ENCODE results near the gene SEC14L5.
"Not testable (repeated sequence)": the region's sequence is repeated elsewhere in the genome, so short reads cannot be mapped to it uniquely, and the experiment has no call there.

Gene SEC14L5

DNA sequence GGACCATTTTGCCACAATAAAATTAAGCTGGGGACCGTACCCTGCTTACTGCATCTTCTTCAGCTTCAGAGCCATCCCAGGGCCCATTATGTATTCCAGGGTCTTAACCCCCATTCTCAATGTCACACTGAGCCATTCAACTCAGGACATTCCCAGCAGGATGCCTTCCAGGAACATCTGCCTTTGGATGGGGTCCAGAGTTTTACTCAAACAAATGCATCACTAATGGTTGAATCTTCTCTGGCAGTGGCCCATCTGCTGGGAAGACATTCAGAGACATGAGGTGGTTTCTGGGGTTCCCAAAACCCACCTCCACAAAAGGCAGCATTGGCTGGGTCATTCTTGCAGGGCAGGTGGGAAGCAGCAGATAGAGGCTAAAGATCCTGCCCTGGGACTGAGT is 3.4 kb upstream of the SEC14L5 start:
- DNase-seq (ENCODE audit: low read depth), result no peak

DNA sequence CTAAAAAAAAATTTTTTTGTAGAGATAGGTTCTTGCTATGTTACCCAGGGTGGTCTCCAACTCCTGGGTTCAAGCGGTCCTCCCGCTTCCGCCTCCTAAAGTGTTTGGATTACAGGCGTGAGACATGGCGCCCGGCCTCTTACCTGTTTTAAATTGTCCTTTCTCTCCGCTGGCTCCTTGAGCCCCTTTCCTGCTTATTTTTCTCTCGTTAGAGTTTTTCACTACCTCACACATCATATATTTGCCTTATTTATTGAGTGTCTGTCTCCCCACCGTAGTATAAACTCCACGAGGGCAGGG is 760 bp upstream of the SEC14L5 start:
- no peak for DNase-seq (ENCODE audit: low read depth)

DNA sequence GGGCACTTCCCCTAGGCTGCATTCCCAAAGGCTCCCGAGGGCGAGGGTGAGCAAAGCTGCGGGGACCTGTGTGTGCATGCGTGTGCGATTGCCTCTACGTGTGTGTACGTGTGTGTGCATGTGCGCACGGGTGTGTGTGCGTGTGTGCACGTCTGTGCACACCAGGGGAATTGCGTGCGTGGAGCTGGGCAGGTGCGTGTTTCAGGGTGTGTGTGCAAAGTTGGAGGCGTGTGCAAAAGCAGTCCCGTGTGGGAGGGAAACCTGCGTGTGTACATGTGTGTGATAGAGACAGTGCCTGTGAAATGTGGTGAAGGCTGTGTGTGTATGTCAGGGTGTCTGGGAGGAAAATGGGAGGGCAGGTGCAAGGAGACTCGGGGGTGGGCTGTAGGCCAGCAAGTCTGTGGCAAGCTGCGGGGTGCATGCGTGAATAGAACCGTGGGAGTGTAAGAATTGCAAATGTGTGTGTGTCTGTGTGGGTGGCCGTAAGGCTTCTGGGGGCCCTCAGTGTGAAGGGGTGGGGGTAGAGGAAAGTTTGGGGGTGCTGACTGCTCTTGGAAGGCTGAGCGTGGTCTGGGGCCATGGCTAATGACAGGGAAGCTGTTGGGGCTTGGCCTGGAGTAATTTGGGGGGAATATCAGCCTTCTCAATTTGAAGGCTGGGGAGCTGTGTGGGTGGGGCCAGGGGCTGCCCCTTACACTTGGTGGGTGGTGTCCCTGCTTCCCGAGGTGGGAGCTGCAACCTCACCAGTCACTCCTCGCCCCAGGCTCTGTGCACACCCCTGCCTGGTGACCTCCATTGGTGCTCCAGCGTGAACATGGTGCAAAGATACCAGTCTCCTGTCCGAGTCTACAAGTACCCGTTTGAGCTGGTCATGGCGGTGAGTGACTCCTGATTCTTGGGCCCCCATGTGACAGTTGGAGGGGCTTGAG is 644 bp downstream of the SEC14L5 start:
- no peak for DNase-seq (ENCODE audit: low read depth)

DNA sequence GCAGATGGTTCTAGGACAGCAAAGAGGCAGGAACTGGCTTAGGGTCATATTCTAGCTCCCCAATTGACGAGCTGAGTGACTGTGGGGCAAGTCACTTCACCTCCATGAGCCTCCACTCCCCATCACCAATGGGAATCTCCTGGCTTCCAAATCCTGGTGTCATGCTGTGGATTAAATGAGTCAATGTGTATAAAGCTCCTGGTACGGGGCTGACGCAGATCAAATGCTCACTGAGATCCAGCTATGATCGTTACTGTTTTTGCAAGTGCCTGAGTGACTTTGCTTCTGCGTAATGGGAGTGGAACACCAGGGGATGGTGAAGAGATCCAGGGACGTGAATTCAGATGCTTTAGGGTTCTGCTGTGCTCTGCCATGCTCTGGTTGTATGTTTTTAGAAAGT is 2.4 kb downstream of the SEC14L5 start:
- no peak for DNase-seq (ENCODE audit: low read depth)

- DNase-seq (ENCODE audit: low read depth), result no peak
These were observed 4.6 kb downstream of the SEC14L5 start for GRCh38 chr16:4962716-4963115.

- not testable (repeated sequence) for DNase-seq (ENCODE audit: low read depth)
These were observed 5.4 kb downstream of the SEC14L5 start for GRCh38 chr16:4963527-4963926.

DNA sequence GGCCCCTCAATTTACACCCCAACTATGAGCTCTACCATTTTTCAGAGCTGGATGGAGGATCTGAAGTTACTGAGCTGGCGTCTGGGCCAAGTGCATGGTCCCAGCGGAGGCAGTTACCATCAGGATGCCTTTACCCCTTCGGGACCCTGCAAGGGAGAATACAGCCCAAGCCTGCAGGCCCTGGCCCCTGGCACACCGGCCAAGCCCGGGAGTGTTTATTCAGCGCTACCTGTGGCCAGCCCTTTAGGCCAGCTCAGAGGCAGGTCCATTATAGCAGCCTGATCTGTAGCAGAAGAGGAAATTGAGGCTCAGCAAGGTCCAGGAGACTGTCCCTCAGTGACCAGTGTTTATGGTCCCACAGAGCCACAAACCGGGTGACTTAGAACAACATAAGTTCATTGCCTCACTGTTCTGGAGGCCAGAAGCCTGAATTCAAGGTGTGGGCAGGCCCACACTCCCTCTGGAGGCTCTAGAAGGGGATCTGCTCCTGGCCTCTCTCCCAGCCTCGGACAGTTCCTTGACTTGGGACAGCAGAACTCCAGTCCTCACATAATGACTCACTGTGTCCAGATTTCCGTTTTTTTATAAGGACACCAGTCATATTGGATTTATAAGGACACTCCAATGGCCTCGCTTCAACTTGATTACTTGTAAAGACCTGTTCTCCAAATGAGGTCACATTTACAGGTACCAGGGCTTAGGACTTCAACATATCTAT is 8.8 kb downstream of the SEC14L5 start:
- DNase-seq (ENCODE audit: low read depth), result no peak

DNA sequence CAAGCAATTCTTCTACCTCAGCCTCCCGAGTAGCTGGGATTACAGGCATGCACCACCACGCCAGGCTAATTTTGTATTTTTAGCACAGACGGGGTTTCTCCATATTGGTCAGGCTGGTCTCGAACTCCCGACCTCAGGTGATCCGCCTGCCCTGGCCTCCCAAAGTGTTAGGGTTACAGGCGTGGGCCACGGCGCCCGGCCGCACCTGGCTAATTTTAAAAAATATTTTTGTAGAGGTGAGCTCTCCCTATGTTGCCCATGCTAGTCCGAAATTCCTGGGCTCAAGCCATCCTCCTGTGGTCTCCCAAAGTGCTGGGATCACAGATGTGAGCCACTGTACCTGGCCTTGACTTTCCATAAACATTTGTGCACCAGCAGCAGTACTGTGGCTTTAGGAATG is 10.1 kb downstream of the SEC14L5 start:
- DNase-seq (ENCODE audit: low read depth), result not testable (repeated sequence)

DNA sequence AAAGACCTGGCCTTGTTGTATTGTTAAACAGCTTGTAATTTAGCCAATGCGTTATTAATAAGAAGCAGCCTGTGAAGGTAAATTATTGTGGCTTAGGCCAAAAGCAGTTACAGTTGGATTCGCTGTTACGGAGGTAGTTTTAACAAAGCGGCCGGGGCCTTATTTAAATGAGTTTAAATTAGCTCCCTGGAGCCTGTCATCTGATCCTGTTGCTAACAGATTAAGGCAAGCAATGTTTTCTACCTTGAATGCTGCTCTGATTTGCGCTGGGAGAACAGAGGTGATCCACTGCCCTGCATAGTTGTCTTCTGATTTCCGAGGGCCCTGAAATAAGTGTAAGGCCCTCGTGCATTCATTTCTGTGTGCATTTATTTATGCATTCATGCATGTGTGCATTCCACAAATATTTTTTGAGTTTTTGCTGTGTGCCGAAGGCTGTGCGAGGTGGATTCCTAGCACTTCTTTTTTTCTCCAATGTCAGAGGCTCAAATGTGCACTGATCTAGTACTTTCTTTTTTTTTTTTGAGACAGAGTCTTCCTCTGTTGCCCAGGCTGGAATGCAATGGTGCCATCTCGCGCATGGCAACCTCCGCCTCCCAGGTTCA is 10.9 kb downstream of the SEC14L5 start:
- DNase-seq (ENCODE audit: low read depth), result no peak

DNA sequence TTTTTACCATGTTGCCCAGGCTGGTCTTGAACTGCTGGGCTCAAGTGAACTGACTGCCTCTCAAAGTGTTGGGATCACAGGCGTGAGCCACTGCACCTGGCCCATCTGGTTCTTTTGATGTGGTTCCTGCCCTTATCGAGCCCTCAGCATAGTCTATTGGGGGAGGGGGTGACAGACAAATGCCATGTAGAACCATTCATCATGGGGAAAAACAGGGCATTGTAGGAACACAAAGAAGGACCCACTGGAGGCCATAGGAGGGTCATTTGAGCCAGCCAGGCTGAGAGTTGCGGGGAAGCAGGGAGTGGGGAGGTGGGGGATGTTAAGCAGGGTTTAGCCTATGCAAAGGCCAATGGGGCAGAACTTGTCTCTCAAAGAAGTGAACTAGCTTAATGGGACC is 11.9 kb downstream of the SEC14L5 start:
- DNase-seq (ENCODE audit: low read depth), result no peak

GRCh38 chr16:4972938-4973587 is 14.9 kb downstream of the SEC14L5 start:
- no peak for DNase-seq (ENCODE audit: low read depth)

- DNase-seq (ENCODE audit: low read depth), result no peak
These were observed 17.9 kb downstream of the SEC14L5 start for GRCh38 chr16:4976079-4976478.

DNA sequence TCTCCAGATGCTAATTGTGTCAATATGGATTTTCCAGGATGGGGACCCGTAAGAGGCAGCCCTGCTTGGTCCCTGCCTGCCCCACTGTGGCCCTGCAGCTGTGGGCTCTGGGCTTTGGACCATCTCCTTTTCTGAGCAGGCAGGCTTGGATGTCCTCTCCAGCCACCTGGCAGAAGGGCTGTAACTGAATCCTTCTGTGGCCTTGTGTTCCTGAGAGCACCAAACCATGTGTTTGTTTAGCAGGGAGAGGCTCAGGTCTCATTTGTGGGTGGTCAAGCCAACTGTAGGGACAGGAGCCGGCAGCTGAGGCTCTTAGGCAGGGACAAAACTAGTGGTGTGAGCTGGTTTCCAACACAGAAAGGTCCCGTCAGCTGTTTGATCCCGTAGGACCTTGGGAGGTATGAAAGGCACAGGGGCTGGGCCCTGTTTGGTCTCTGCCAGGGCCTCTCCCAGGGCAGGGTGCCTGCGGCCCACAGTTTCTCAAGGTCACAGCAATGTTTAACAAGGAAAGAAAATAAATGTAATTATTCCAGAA is 18.5 kb downstream of the SEC14L5 start:
- DNase-seq (ENCODE audit: low read depth), result no peak

GRCh38 chr16:4979164-4979563 is 21.0 kb downstream of the SEC14L5 start:
- DNase-seq (ENCODE audit: low read depth), result no peak

GRCh38 chr16:4979736-4980660 is 21.9 kb downstream of the SEC14L5 start:
- DNase-seq (ENCODE audit: low read depth), result no peak

DNA sequence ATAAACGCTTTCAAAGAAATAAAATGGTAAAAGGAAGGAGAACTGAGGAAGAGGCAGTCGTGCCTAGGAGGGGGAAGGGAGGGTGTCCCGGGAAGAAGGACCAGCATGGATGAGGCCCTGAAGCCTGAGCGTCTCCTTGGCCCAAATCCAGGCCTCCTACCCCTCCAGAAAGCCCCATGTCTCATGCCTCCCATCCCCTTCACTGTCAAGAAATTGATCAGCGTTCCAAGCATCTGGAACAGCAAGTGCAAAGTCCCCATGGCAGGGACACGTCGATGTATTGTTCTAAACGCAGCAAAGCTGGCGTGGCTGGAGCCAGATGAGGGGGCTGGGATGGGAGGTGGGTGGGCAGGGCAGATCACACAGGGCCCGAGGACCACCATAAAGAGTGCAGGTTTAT is 22.6 kb downstream of the SEC14L5 start:
- no peak for DNase-seq (ENCODE audit: low read depth)

- DNase-seq (ENCODE audit: low read depth), result no peak
These were observed 23.3 kb downstream of the SEC14L5 start for GRCh38 chr16:4981473-4981872.

DNA sequence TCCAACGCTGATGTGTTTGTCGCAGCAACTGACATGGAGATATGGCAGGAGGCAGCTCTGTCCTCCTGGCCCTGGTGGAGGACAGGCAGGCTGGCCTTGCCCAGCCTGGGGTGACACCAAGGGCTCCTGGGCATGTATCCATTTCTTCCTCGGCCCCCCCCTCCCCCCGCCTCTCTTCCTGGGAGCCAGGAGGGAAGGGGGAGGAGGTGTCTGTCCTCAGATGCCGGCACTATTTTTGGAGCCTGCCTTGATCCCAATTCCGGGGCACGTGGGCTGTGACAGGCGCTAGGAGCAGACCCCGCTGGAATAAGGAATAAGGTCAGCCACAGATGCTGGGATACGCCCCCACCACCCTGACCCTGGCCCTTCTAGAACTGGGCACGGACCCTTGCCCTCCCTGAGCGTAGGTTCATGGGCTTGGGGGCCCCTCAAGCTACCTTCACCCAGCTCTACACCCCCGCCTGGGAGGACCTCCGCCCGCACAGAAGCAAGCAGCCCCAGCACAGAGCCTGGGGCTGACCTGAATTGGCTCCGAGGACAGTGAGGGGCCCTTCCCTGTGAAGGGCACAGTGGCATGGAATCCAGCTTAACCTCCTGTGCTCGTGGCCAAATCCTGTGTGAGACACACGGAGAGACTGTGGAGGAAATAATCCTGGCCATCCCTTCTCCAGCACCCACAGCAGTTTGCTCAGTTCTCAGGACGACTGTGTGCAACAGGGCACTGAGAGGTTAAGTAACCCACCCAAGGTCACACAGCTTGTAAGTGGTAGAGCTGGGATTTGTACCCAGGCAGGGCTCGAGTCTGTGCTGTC is 24.1 kb downstream of the SEC14L5 start:
- DNase-seq (ENCODE audit: low read depth), result no peak

DNA sequence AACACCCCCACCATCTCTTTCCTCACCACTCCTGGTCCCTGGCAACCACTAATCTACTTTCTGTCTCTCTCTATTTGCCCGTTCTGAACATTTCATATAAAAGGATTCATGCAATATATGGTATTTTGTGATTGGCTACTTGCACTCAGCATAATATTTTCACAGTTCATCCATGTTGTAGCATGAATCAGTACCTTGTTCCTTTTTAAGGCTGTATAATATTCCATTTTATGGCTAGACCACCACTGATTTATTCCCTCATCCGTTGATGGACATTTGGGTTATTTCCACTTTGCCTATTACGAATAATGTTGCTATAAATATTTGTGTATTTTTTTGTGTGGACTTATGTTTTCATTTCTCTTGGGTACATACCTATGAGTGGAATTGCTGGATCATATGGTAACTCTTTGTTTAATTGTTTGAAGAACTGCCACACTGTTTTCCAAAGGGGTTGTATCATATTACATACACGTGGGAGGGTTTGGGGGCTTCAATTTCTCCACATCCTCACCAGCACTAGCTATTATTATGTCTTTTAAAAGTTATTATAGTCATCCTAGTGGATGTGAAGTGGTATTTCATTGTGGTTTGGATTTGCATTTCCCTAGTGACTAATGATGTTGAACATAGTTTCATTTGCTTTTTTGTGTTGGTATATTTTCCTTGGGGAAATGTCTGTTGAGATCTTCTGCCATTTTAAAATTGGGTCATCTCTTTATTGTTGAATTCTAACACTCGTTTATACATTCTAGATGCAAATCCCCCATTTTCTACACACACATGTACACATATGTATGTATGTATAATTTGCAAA is 26.3 kb downstream of the SEC14L5 start:
- DNase-seq (ENCODE audit: low read depth), result no peak

- DNase-seq (ENCODE audit: low read depth), result no peak
These were observed 29.1 kb downstream of the SEC14L5 start for GRCh38 chr16:4987250-4987579.

Measured in HS-5 (cell line).